Thymus (tissue), 11 donors: ENCODE data around the gene CACNA2D3. TPM values are rescaled to one million over a fixed set of nuclear protein-coding genes. Genes with fewer than 3 reads are reported as not detected.

Experiments used
- DNase-seq, 9 donors: peaks; one replicate each; pipeline ENCODE4 v3.0.0-alpha.2; 2013; ENCODE audit warnings: low spot score in 9 of 9, low read depth in 6 of 9, missing footprints in 1 of 9
- H3K27ac ChIP-seq, 2 donors: one replicate each; pipeline ENCODE4 v1.5.1; 2013; ENCODE audit warnings: control low read depth in 1 of 2, low read depth in 1 of 2, low read length in 1 of 2, mild to moderate bottlenecking in 1 of 2, moderate library complexity in 1 of 2
- H3K27me3 ChIP-seq, 2 donors: one replicate each; pipeline ENCODE4 v1.5.1; 2013; ENCODE audit warnings: low read length in 1 of 2; ENCODE audit not compliant: control insufficient read depth in 2 of 2, insufficient read depth in 1 of 2
- H3K36me3 ChIP-seq, 2 donors: one replicate each; pipeline ENCODE4 v1.5.1; 2013; ENCODE audit warnings: low read length in 1 of 2, mild to moderate bottlenecking in 1 of 2, moderate library complexity in 1 of 2; ENCODE audit not compliant: control insufficient read depth in 2 of 2, insufficient read depth in 2 of 2
- H3K4me1 ChIP-seq, 2 donors: one replicate each; pipeline ENCODE4 v1.5.1; 2013; ENCODE audit warnings: low read length in 2 of 2; ENCODE audit not compliant: control insufficient read depth in 2 of 2, insufficient read depth in 2 of 2
- H3K4me3 ChIP-seq, 2 donors: one replicate each; pipeline ENCODE4 v1.5.1; 2013; ENCODE audit warnings: low read length in 2 of 2, control low read depth in 1 of 2, mild to moderate bottlenecking in 1 of 2
- H3K9me3 ChIP-seq, 2 donors: one replicate each; pipeline ENCODE4 v1.5.1; 2013; ENCODE audit warnings: low read length in 1 of 2, mild to moderate bottlenecking in 1 of 2; ENCODE audit not compliant: control insufficient read depth in 2 of 2, insufficient read depth in 1 of 2
- WGBS: extraction: QIAGEN DNeasy Blood & Tissue Kit; methylation state at CpG from one replicate; pipeline ENCODE4 v1.1.7; 2013; 5-methylcytosine and 5-hydroxymethylcytosine counted together
- polyA plus RNA-seq: library from polyadenylated mRNA; stranded (reverse); fragments of 200-250 nt; gene quantifications from one replicate; pipeline ENCODE4 v1.2.3, GENCODE V29; 2013
- total RNA-seq: library from RNA; stranded (reverse); fragments of 120-200 nt; gene quantifications from one replicate; pipeline ENCODE4 v1.2.4, GENCODE V29; 2013
- donor health status: healthy.

CACNA2D3 gene
- total and polyA plus RNA-seq, 2 donors = 1.8 to 2.1 TPM

DNA sequence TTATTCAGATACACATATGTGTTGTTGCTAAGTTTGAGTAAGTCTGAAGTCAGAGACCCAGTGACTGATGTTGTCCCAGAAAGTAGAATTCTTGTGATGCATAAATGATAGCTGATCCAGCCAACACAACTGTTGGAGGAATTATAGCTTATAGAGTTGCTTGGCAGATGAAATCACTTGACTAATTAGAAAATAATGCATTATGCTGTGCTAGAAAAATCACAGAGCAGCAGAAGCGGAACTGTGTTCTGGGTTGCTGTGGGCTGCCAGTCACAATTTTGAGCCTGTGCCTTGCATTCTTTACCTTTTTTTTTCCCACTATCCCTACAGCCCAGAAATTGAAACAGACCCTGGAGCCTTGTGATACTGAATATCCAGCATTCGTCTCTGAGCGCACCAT lies 895.5 kb downstream of the CACNA2D3 start:
- Histone ChIP-seq H3K27ac (no peak overlapping the region), H3K27me3 (no peaks in the 10 kb centered on the region), H3K4me3 (no peak overlapping the region), H3K4me1 (no peaks in the 10 kb centered on the region), H3K9me3 (no peaks in the 10 kb centered on the region), H3K36me3 (no peaks in the 10 kb centered on the region)
- DNase-seq = no peak
- 91% methylated on average over 3 of the region's 3 CpGs for WGBS

DNA sequence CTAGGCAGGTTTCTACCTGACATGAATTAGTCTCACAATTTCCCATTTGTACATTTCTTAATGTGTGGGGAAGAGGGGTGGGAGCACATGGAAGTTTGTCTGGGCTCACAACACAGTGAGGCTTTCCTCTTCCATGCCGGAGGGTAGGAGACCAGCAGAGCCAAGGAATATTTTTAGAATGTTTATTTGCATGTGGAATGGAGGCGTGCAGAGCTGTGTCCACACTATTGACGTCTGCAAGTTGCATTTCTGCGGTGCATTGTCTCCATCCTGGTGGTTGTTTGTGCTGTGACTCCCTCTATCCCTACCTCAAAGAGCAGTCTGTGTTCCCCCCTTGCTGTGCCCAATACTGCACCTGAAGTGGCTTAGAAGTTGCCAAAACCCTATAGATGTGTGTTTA lies 908.6 kb downstream of the CACNA2D3 start:
- no peaks in the 10 kb centered on the region for H3K27me3 ChIP-seq
- no peak for DNase-seq
- H3K4me1 ChIP-seq = no peaks in the 10 kb centered on the region
- no peaks in the 10 kb centered on the region for H3K9me3 ChIP-seq
- WGBS = 91% methylated on average over 4 of the region's 4 CpGs
- no peak overlapping the region for H3K27ac ChIP-seq
- H3K4me3 ChIP-seq = no peak overlapping the region
- no peaks in the 10 kb centered on the region for H3K36me3 ChIP-seq

DNA sequence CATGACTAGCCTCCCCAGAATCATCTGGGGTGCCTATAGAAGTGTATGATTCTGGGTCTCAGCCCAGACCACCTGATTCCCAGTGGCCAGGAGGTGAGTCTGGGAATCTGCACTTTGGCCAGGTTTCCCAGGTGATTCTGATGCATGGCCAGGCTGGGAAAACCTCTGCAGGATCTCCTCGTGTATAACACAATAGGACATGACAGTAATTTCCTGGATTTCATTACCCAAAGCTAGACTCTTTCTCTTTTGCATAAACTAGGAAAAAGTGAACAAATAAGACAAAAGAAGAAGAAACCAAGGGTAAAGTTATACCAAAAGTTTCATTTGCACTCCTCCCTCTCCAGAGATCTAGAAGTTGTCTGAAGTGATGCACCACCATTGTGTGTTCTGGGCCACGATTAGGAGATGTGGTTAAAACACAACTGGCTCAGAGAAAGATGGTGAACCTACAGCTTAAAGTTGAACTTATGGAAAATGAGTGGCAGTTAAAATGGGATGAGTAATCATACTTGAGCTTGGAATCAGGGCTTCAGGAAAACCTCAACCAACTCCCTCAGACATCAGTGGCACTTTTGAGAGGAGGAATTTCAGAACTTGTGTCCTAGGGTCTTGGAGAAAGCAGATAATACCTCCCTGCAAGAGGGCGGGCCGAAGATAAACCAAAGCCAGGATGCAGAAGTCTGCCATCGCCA lies 914.7 kb downstream of the CACNA2D3 start:
- H3K4me1 ChIP-seq = no peaks in the 10 kb centered on the region
- H3K36me3 ChIP-seq = no peaks in the 10 kb centered on the region
- H3K9me3 ChIP-seq = no peaks in the 10 kb centered on the region
- H3K27me3 ChIP-seq = no peaks in the 10 kb centered on the region
- H3K4me3 ChIP-seq = no peak overlapping the region
- 81% methylated on average over 5 of the region's 5 CpGs for WGBS
- no peak for DNase-seq
- H3K27ac ChIP-seq = no peak overlapping the region

DNA sequence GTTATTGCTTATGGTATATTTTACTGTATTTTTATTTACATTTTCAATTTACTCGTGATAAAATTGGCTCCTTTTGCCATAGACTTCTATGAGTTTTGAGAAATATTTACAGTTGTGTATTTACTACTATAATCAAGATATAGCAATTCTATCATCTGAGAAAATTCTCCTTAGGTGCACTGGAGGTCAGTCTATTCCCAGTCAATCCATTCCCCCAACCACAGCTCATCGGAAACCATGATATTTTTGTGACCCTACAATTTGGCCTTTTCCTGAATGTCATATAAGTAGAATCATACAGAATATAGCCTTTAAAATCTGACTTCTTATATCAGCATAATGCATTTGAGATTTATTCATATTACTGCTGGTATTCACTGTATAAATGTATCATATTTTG lies 920.2 kb downstream of the CACNA2D3 start:
- Histone ChIP-seq H3K4me1 (no peaks in the 10 kb centered on the region), H3K4me3 (no peak overlapping the region), H3K36me3 (no peaks in the 10 kb centered on the region), H3K9me3 (no peaks in the 10 kb centered on the region), H3K27ac (no peak overlapping the region), H3K27me3 (no peaks in the 10 kb centered on the region)
- WGBS = 91% methylated on average over 2 of the region's 2 CpGs
- DNase-seq = no peak

DNA sequence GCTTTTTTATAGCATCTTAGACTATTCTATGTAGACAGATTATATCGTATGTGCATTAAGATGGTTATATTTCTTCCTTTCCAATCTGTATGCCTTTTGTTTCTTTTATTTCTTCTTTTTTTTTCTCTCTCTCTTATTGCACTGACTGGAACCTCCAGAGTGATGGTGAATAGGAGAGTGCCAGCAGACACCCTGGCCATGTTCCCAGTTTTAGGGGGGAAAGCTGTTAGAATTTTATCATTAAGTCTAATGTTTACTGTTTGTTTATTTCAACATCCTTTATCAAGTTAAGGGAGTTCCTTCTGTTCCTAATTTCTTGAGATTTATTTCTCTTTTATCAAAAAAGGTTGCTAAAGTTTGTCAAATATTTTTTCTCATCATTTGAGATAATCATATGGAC lies 922.1 kb downstream of the CACNA2D3 start:
- 93% methylated on average over 1 of the region's 1 CpG for WGBS
- no peaks in the 10 kb centered on the region for H3K27me3 ChIP-seq
- H3K27ac ChIP-seq = no peak overlapping the region
- no peak overlapping the region for H3K4me3 ChIP-seq
- H3K9me3 ChIP-seq = no peaks in the 10 kb centered on the region
- H3K4me1 ChIP-seq = no peaks in the 10 kb centered on the region
- no peaks in the 10 kb centered on the region for H3K36me3 ChIP-seq
- DNase-seq = no peak

DNA sequence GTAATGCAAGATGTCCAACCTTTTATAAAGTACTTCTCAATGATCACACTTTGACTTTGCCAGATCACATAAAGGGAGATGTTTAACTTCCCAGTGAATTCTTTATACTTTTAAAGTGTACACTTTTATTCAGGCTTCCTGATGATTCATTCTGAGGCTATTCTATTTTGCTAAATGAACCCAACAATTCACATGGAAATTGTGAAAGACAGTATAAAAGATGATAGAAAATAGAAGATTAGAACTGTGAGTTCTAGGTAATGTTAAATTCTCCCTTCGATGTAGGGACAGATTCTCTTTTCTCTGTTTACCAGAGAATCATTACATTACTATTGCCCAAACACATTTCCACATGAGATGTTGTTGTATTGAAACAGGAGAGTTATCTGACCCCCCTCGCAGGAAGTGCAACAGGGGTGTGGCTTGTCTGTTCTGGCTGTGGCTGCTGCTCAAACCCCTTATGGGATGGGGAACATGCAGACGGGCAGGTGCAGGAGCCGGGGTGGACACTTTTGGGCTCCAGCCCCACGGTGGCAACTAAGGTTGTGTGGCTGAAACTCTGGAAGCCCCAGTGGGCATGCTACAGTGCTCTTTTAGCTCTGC lies 936.8 kb downstream of the CACNA2D3 start:
- no peaks in the 10 kb centered on the region for H3K4me1 ChIP-seq
- no peaks in the 10 kb centered on the region for H3K36me3 ChIP-seq
- WGBS = 79% methylated on average over 5 of the region's 5 CpGs
- no peaks in the 10 kb centered on the region for H3K27me3 ChIP-seq
- no peak overlapping the region for H3K4me3 ChIP-seq
- H3K27ac ChIP-seq = no peak overlapping the region
- H3K9me3 ChIP-seq = no peaks in the 10 kb centered on the region
- DNase-seq = no peak

DNA sequence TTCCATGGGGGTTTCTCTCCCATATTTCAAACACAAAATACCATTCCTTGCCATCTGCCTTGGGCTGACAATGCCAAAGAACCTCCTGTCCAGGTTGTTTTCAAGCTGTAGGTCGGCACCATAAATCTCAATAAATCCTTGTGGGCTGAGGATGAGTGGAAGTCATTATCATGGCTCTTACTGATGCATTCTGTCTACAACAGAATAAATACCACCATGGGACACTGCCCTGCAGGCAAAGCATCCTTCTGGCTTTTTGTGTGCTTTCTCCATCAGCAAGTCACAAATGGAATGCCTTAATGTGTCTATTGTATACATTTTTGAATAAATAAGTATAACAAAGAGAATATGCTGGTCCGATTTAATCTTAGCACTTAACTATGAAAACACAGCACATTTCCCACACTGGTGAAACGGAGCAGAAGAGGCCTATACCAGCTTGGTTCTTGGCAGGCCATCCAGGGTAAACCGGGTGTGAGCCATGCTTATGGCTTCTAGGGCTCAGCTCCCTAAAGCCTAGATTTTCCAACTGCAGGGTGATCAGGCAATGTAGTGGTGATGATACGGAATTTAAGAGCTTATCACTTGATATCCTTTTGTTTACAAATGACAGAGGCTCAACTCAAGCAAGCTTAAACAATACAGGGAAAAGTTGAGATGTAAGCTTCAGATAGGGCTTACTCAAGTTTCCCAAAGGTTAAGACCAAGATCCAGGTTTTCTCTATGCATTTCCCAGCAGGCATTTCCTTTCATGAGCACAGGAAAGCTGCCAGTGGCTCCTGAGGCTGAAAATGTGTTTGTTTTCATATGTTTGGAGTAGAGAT lies 938.8 kb downstream of the CACNA2D3 start:
- Histone ChIP-seq H3K36me3 (no peaks in the 10 kb centered on the region), H3K27ac (no peak overlapping the region), H3K4me3 (no peak overlapping the region), H3K27me3 (no peaks in the 10 kb centered on the region), H3K4me1 (no peaks in the 10 kb centered on the region), H3K9me3 (no peaks in the 10 kb centered on the region)
- WGBS = 90% methylated on average over 5 of the region's 5 CpGs
- DNase-seq = no peak

DNA sequence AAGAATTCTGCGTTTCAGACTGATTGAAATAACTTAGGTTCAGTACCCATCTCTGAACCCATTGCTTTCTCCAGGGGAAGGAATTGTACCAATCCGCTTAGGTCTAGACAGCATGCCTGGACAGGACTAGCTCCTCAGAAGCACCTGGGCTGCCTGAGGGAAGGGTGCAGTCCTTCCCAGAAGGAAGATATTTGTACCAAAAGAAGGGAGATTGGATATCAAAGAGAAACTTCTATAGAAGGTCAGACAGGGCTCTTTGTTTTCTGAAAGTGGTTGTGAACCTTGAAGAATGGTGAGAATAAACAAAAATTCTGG lies 939.3 kb downstream of the CACNA2D3 start:
- Histone ChIP-seq H3K36me3 (no peaks in the 10 kb centered on the region), H3K9me3 (no peaks in the 10 kb centered on the region), H3K27ac (no peak overlapping the region), H3K4me1 (no peaks in the 10 kb centered on the region), H3K27me3 (no peaks in the 10 kb centered on the region), H3K4me3 (no peak overlapping the region)
- WGBS = 55% methylated on average over 2 of the region's 2 CpGs
- no peak for DNase-seq

DNA sequence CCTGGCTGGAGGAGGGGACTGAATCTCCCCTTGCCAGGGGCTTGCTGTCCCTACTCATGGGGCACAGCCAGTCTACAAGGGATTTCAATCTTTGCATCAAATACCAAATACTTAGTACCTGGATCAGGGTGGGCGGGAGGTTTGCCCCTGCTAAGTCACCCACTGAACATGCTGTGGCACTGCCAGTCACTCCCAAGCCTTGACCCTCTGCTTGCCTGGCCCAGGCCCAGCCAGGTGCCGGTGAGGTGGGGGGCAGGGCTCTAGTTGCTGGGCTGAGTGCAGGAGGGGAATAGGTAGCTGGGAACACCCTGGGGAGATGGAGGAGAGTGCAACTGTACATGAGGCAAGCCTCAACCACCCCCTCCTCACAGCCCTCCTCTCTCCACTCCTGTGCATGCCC lies 941.8 kb downstream of the CACNA2D3 start:
- Histone ChIP-seq H3K9me3 (no peaks in the 10 kb centered on the region), H3K36me3 (no peaks in the 10 kb centered on the region), H3K4me3 (no peak overlapping the region), H3K4me1 (no peaks in the 10 kb centered on the region), H3K27ac (no peak overlapping the region), H3K27me3 (no peaks in the 10 kb centered on the region)
- 94% methylated on average over 2 of the region's 2 CpGs for WGBS
- DNase-seq = no peak
